Prostate gland (tissue), 2 donors: ENCODE measurements around the gene TEK.

Experiments
- POLR2A ChIP-seq: fragments of 450-650 bp; IDR thresholded peaks from one replicate; pipeline ENCODE4 v1.6.1; 2016; ENCODE audit warnings: antibody characterized with exemption, mild to moderate bottlenecking
- POLR2AphosphoS5 ChIP-seq: sonication (generic); formaldehyde crosslinking; IDR thresholded peaks from one replicate; pipeline ENCODE4 v1.6.1; 2017; ENCODE audit warnings: antibody characterized with exemption
- TF ChIP-seq, protein P1 (sequence below), 4 experiments: fragments of 200-600 bp in 2 of 4; fragments of 450-650 bp in 2 of 4; sonication (generic) in 2 of 4; IDR thresholded peaks; 1 replicate in 3 of 4; 2 replicates in 1 of 4; pipeline ENCODE4 v1.5.1; 2016 to 2019; ENCODE audit warnings: antibody characterized with exemption in 4 of 4, mild to moderate bottlenecking in 2 of 4, moderate library complexity in 2 of 4

DNA sequence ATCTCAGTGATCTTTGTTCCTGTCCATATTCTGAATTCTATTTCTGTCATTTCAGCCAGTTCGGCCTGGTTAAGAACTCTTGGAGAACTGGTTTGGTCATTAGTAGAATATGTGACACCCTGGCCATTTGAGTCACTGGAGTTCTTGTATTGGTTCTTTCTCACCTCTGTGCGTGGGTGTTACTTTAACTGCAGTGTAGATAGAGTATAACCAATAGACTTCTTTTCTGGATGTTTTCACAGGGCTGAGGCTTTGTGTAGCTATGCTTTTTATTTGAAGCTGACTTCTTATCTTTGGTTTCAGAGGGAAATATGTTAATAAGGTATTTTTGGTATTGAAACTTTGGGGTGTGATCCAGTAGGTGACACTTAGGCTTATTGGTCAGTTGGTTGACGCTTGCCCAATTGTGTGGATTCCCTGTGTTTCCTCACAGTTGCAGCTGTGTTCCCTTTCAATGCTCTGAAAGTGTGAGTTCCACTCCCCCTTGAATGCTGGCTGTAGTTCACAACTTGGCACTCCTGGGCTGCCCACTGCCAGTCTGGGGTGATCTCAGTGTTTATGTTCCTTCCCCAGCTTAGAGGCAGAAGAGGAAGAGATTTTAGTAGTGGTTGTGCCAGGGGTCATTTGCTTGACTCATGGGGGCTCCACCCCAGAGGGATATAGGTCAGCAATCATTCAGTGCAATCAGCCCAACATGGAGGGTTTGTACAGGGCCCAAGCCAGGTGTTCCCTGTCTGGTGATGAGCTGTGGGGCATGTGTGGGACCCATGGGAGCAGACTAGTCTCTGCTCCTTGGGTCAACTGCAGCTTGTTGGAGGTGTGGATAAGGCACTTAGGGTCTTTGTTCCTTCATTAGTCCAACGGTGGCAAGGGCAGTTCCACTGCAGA lies 34.9 kb upstream of the TEK start:
- TF ChIP-seq, protein P1, sequence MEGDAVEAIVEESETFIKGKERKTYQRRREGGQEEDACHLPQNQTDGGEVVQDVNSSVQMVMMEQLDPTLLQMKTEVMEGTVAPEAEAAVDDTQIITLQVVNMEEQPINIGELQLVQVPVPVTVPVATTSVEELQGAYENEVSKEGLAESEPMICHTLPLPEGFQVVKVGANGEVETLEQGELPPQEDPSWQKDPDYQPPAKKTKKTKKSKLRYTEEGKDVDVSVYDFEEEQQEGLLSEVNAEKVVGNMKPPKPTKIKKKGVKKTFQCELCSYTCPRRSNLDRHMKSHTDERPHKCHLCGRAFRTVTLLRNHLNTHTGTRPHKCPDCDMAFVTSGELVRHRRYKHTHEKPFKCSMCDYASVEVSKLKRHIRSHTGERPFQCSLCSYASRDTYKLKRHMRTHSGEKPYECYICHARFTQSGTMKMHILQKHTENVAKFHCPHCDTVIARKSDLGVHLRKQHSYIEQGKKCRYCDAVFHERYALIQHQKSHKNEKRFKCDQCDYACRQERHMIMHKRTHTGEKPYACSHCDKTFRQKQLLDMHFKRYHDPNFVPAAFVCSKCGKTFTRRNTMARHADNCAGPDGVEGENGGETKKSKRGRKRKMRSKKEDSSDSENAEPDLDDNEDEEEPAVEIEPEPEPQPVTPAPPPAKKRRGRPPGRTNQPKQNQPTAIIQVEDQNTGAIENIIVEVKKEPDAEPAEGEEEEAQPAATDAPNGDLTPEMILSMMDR (IDR thresholded peaks at IDR 0.05), result no peak
- TF ChIP-seq POLR2A, result no peak
- TF ChIP-seq POLR2AphosphoS5, result no peak
